Neural crest cell (in vitro differentiated cells): Measurements from ENCODE around the gene FNDC3B. TPM values are rescaled to one million over a fixed set of nuclear protein-coding genes. Genes with fewer than 3 reads are reported as not detected.

Experiments
- DNase-seq: peaks from one replicate; pipeline ENCODE4 v3.0.0; 2021; ENCODE audit warnings: low read depth, mixed read lengths, low spot score
- H3K27ac Mint-ChIP-seq: one replicate; pipeline ENCODE4 v1.8.0; 2021; ENCODE audit warnings: mild to moderate bottlenecking, mixed read lengths; ENCODE audit not compliant: unreplicated experiment
- H3K27me3 Mint-ChIP-seq: 2 replicates; pipeline ENCODE4 v1.8.0; 2021; ENCODE audit warnings: low read depth, mild to moderate bottlenecking, mixed read lengths
- H3K36me3 Mint-ChIP-seq: 2 replicates; pipeline ENCODE4 v1.8.0; 2021; ENCODE audit warnings: low read depth, mild to moderate bottlenecking, mixed read lengths
- H3K4me1 Mint-ChIP-seq: 2 replicates; pipeline ENCODE4 v1.8.0; 2021; ENCODE audit warnings: mixed read lengths
- H3K4me3 Mint-ChIP-seq: one replicate; pipeline ENCODE4 v1.8.0; 2021; ENCODE audit warnings: mild to moderate bottlenecking, mixed read lengths
- H3K9me3 Mint-ChIP-seq: 2 replicates; pipeline ENCODE4 v1.8.0; 2021; ENCODE audit warnings: mixed read lengths
- CTCF ChIP-seq: fragments of 200-600 bp; sonication (generic); conservative IDR thresholded peaks from 2 replicates; pipeline ENCODE4 v1.5.0; 2021; ENCODE audit warnings: antibody characterized with exemption, mild to moderate bottlenecking
- total RNA-seq: library from RNA; stranded (reverse); gene quantifications from 2 replicates; pipeline ENCODE4 v1.2.1, GENCODE V29; 2021

Gene FNDC3B
- total RNA-seq, 1 donor from 2014 or later: 41.5 TPM

- DNase-seq: no peak
- Mint-ChIP-seq H3K27ac (no peak overlapping the region), H3K27me3 (no peaks in the 10 kb centered on the region), H3K4me1 (peaks cover 42% of the 10 kb centered on the region), H3K9me3 (no peaks in the 10 kb centered on the region), H3K4me3 (peak overlapping the region; percentile 86), H3K36me3 (peaks cover 2% of the 10 kb centered on the region)
- no peak for TF ChIP-seq CTCF
Measured at GRCh38 chr3:172043766-172044165, 4.4 kb downstream of the FNDC3B start.

GRCh38 chr3:172044833-172045585 lies 5.6 kb downstream of the FNDC3B start:
- Mint-ChIP-seq H3K4me3 (no peak overlapping the region), H3K27me3 (no peaks in the 10 kb centered on the region), H3K36me3 (peaks cover 6% of the 10 kb centered on the region), H3K27ac (no peak overlapping the region), H3K9me3 (no peaks in the 10 kb centered on the region), H3K4me1 (peaks cover 33% of the 10 kb centered on the region)
- TF ChIP-seq CTCF: no peak
- DNase-seq: no peak

- peaks cover 9% of the 10 kb centered on the region for H3K36me3 Mint-ChIP-seq
- no peak for DNase-seq
- peaks cover 27% of the 10 kb centered on the region for H3K4me1 Mint-ChIP-seq
- no peaks in the 10 kb centered on the region for H3K9me3 Mint-ChIP-seq
- no peak overlapping the region for H3K4me3 Mint-ChIP-seq
- no peaks in the 10 kb centered on the region for H3K27me3 Mint-ChIP-seq
- no peak for TF ChIP-seq CTCF
- H3K27ac Mint-ChIP-seq: no peak overlapping the region
Measured at GRCh38 chr3:172046268-172046915, 7.0 kb downstream of the FNDC3B start.

- peaks cover 20% of the 10 kb centered on the region for H3K4me1 Mint-ChIP-seq
Measured at GRCh38 chr3:172047567-172048115, 8.3 kb downstream of the FNDC3B start.

GRCh38 chr3:172048599-172048998 lies 9.2 kb downstream of the FNDC3B start:
- H3K4me3 Mint-ChIP-seq: no peak overlapping the region
- H3K9me3 Mint-ChIP-seq: no peaks in the 10 kb centered on the region
- DNase-seq: no peak
- H3K4me1 Mint-ChIP-seq: peaks cover 17% of the 10 kb centered on the region
- no peak overlapping the region for H3K27ac Mint-ChIP-seq
- H3K27me3 Mint-ChIP-seq: no peaks in the 10 kb centered on the region
- H3K36me3 Mint-ChIP-seq: peaks cover 19% of the 10 kb centered on the region
- no peak for TF ChIP-seq CTCF

More at GRCh38 chr3:172047567-172048115, 8.3 kb downstream of the FNDC3B start:
- Mint-ChIP-seq H3K27me3 (no peaks in the 10 kb centered on the region), H3K36me3 (peaks cover 18% of the 10 kb centered on the region), H3K27ac (no peak overlapping the region), H3K9me3 (no peaks in the 10 kb centered on the region), H3K4me3 (no peak overlapping the region)
- DNase-seq: no peak
- no peak for TF ChIP-seq CTCF
